Activated naive CD4-positive, alpha-beta T cell treated with anti-CD3 and anti-CD28 coated beads, Interleukin-2, amount 50 U/mL, for 24 hours (primary cell): Measurements from ENCODE around the gene HTRA2.

Source experiments
- H3K27ac Mint-ChIP-seq: one replicate; pipeline ENCODE4 v1.8.0; 2021; ENCODE audit warnings: mild to moderate bottlenecking, mixed read lengths
- H3K27me3 Mint-ChIP-seq: one replicate; pipeline ENCODE4 v1.8.0; 2021; ENCODE audit warnings: mixed read lengths
- H3K36me3 Mint-ChIP-seq: one replicate; pipeline ENCODE4 v1.8.0; 2021; ENCODE audit warnings: mixed read lengths
- H3K4me1 Mint-ChIP-seq: one replicate; pipeline ENCODE4 v1.8.0; 2021; ENCODE audit warnings: mixed read lengths
- H3K4me3 Mint-ChIP-seq: one replicate; pipeline ENCODE4 v1.8.0; 2021; ENCODE audit warnings: mild to moderate bottlenecking, mixed read lengths
- H3K9me3 Mint-ChIP-seq: one replicate; pipeline ENCODE4 v1.8.0; 2021; ENCODE audit warnings: mixed read lengths

Gene HTRA2

DNA sequence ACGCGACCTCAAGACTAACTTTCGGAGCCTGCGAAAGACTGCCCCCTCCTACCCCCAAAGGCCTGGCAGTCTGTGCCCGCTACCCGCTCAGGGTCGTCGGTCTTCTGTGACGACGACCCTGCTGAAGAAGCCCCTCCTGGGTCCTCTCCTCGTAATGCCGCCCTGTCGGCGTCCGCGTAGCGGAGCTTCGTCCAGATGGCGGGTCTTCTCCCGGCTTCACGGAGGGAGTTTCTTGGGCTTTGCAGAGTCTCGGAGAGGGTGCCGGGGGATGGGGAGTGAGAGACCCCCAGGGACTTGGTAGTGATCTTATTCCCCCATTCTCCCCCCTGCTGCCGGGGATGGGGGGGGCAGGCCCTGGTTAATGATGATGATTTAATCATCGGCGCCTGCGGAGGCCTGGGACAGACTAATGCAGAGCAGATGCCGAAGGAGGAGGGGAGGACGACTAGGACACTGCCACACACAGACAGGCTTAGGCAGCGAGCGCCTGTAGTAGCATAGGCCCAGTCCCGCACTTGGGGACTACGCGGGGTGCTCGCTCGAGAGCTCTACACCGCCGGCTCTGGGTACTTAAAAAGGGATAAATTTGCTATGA is 21.7 kb upstream of the HTRA2 start:
- H3K4me3 Mint-ChIP-seq = peak overlapping the region; percentile 94
- no peaks in the 10 kb centered on the region for H3K9me3 Mint-ChIP-seq
- peaks cover 36% of the 10 kb centered on the region for H3K27me3 Mint-ChIP-seq
- peaks cover 39% of the 10 kb centered on the region for H3K4me1 Mint-ChIP-seq
- H3K36me3 Mint-ChIP-seq = peaks cover 18% of the 10 kb centered on the region
- peak overlapping the region; percentile 97 for H3K27ac Mint-ChIP-seq

DNA sequence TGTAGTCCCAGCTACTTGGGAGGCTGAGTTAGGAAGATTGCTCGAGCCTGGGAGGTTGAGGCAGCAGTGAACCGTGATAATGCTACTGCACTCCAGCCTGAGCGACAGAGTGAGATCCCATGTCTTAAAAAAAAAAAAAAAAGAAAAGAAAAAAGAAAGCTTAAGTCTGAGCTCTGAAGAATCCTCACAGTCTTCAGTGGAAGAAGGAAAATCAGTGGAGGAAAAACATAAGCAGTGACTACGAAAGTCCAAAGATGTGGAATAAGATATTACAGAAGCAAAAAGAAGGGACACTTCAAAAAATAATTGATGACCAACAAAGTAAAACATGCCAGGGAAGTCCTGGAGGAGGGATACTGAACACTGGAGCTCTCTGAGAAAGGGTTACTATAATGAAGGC is 19.5 kb upstream of the HTRA2 start:
- Mint-ChIP-seq H3K4me1 (peaks cover 26% of the 10 kb centered on the region), H3K27me3 (peaks cover 33% of the 10 kb centered on the region), H3K4me3 (no peak overlapping the region), H3K36me3 (peaks cover 6% of the 10 kb centered on the region), H3K9me3 (no peaks in the 10 kb centered on the region), H3K27ac (no peak overlapping the region)

DNA sequence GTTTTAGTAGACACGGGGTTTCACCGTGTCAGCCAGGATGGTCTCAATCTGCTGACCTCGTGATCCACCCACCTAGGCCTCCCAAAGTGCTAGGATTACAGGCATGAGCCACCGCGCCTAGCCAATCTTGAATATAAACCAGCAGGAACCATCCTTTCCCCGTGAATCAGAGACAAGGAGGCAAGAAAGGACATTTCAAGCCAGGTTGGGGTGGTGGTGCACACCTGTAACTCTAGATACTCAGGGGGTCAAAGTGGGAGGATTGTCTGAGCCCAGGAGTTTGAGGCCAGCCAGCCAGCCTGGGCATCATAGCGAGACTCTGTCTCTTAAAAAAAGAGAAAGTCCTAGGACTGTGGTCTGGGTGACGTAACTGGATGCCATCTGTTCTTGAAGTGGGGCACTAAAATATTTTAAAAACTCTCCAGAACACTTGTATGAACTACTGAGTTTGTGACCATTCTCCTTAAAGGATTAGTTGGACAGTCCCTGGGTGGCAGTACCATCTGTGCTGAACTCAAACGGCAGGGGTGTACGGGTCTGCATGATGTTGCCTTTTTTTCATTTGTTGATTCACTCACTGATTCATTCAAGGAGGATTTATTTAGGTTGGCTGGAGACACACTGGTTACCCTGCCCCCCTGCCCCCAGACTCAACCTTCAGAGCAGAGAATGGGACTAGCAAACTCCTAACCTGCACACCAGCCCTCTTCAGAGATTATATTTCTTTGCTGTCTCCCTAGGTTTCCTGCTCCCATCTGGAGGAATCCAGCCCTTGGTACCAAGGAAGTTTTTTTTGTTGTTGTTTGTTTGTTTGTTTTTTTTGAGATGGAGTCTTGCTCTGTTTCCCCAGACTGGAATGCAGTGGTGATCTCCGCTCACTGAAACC is 18.4 kb upstream of the HTRA2 start:
- H3K36me3 Mint-ChIP-seq = peaks cover 5% of the 10 kb centered on the region
- no peak overlapping the region for H3K4me3 Mint-ChIP-seq
- H3K9me3 Mint-ChIP-seq = no peaks in the 10 kb centered on the region
- H3K27ac Mint-ChIP-seq = no peak overlapping the region
- peaks cover 36% of the 10 kb centered on the region for H3K27me3 Mint-ChIP-seq
- peaks cover 31% of the 10 kb centered on the region for H3K4me1 Mint-ChIP-seq

DNA sequence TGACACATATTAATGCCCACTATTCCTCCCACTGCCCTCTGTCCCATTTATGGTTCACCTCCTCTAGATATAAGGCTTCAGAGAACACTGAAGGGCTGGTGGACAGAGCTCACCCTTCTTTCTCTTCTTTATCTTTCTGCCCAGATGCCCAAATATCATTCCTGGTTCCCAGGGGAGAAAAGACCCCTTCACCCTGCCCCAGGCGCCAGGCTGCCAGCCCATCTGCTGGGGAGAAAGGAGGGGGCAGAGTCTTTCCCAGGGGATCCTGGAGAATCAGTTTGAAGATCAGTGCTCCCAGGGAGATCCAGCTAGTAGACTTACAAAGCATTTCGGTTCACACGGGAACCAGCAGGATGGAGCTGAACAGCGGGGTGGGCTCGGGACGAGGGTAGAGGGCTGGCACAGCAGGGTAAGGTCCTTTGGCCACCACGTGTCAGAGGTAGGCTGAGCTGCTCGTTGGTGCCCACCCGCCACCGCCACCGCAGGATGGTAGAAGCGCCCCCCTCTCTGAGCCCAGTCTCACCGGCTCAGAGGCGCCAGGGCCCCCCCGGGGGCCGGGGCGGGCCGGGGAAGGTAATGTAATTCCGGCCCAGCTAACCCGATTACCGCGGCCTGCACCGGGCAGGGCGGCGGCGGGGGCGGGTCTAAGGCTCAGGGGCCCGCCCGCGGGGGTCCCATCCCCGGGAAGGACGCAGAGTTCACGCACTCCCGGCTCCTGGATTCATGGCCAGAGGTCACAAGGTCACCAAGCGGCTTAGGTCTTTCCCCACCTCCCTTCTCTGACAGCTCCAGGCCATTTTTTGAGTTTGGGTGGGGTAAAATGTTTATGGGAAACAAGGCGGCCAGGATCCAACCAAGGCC is 16.8 kb upstream of the HTRA2 start:
- peak overlapping the region; percentile 23 for H3K4me3 Mint-ChIP-seq
- peaks cover 46% of the 10 kb centered on the region for H3K27me3 Mint-ChIP-seq
- no peak overlapping the region for H3K27ac Mint-ChIP-seq
- peaks cover 6% of the 10 kb centered on the region for H3K36me3 Mint-ChIP-seq
- peaks cover 25% of the 10 kb centered on the region for H3K4me1 Mint-ChIP-seq
- H3K9me3 Mint-ChIP-seq = no peaks in the 10 kb centered on the region

DNA sequence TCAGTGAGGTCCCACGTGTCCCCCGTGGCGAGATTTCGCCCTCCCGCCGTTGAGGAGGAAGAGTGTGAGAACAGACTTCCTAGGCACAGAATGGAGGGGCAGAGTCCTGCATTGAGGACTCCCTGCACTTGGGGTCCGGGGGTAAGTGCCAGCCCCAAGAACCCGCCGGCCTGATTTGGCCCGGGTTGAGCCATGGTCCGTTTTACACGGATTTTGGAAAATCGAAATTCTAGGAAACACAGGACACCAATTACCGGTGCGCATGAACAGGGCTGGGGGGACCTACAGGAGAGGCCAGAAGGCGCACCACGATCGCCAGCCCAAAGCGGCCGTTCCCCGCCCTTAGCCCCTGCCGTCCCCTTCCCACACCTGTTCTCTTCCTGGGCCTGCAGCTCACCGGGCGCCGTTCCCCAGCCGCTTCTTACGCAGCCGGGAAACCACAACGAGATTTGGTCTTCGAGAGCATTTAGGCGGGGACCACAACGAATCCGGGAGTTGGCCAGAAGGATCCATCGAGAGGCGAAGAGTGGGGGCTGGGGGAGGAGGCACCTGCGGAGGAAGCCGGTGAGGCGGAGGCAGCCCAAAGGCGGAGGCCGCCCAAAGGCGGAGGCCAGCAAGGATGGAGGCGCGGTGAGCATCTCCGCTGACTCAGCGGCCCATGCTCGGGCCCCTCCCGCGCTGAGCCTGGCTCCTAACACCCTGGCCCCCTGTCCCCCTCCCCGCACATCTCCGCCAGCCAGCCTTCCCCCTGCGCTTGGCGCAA is 15.9 kb upstream of the HTRA2 start:
- Mint-ChIP-seq H3K4me3 (peak overlapping the region; percentile 23), H3K4me1 (peaks cover 17% of the 10 kb centered on the region), H3K27ac (no peak overlapping the region), H3K27me3 (peaks cover 53% of the 10 kb centered on the region), H3K9me3 (no peaks in the 10 kb centered on the region), H3K36me3 (peaks cover 6% of the 10 kb centered on the region)

DNA sequence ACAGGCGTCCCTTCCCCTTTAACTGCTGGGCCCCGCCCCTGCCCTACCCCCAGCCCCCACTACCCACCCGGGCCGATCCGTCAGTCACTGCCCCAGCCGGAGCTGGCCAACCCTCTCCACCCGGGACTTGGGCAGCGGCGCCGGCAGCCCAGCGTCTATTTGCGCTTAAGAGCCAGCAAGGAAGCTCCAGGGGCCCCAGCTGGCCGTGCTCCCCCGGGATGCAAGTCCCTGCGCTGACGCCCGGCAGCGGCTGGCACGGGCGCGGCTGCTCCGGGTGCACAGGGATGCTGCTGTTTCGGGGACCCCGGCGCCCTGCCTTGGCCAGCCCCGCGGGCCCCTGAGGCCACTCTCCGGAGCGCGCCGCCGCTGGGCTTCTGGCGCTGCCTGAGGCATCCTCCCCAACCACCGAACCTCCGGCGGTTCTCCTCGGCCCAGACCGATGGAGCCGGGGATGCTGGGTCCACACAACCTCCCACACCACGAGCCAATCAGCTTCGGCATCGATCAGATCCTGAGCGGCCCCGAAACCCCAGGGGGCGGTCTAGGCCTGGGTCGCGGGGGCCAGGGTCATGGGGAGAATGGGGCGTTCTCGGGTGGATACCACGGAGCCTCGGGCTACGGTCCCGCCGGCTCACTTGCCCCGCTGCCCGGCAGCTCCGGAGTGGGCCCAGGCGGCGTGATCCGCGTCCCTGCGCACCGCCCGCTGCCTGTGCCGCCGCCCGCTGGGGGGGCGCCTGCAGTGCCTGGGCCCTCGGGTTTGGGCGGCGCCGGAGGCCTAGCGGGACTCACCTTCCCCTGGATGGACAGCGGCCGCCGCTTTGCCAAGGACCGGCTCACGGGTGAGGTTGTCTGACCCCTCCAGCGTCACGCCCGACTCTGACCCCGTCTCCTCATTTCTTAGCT is 15.1 kb upstream of the HTRA2 start, which contains the start of gene TLX2:
TLX2 (plus strand) TSS at position 83 of the 903 bp plus-strand sequence; CDS start at position 440, 357 bp downstream.
- Mint-ChIP-seq H3K27ac (no peak within 1 kb of the TSS), H3K27me3 (peaks cover 57% of the 10 kb centered on the region), H3K4me3 (peak within 1 kb of the TSS; percentile 80), H3K36me3 (peaks cover 6% of the 10 kb centered on the region), H3K9me3 (no peaks in the 10 kb centered on the region), H3K4me1 (peaks cover 17% of the 10 kb centered on the region)

DNA sequence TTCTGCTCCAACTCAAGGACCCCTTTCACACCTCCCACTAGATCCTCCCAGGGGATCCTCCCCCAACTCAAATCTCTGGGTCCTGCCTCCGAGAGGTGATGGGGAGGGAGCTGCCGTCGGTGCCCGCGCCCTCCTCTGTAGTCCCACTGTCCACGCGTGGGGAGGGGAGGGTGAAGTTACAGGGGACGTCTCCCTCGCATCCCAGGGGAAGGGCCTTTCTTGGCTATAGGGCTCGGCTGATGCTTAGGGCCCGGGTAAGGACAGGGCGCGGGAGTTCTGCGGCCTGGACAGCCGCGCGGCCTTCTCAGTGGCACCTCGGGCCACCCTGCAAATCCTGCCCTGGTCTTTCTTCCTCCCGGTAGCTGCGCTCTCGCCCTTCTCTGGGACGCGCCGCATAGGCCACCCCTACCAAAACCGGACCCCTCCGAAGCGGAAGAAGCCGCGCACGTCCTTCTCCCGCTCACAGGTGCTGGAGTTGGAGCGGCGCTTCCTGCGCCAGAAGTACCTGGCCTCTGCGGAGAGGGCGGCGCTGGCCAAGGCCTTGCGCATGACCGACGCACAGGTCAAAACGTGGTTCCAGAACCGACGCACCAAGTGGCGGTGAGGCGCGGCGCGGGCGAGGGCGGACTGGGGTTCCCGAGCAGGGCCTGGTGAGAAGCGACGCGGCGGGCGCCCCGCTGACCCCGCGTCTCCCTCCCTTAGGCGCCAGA is 14.3 kb upstream of the HTRA2 start:
- peak overlapping the region; percentile 80 for H3K4me3 Mint-ChIP-seq
- peaks cover 6% of the 10 kb centered on the region for H3K36me3 Mint-ChIP-seq
- peaks cover 64% of the 10 kb centered on the region for H3K27me3 Mint-ChIP-seq
- H3K27ac Mint-ChIP-seq = no peak overlapping the region
- H3K9me3 Mint-ChIP-seq = no peaks in the 10 kb centered on the region
- H3K4me1 Mint-ChIP-seq = peaks cover 17% of the 10 kb centered on the region

GRCh38 chr2:74515981-74516633 is 13.6 kb upstream of the HTRA2 start:
- peaks cover 17% of the 10 kb centered on the region for H3K4me1 Mint-ChIP-seq
- H3K9me3 Mint-ChIP-seq = no peaks in the 10 kb centered on the region
- H3K27ac Mint-ChIP-seq = no peak overlapping the region
- H3K4me3 Mint-ChIP-seq = peak overlapping the region; percentile 79
- H3K27me3 Mint-ChIP-seq = peaks cover 61% of the 10 kb centered on the region
- peaks cover 6% of the 10 kb centered on the region for H3K36me3 Mint-ChIP-seq

DNA sequence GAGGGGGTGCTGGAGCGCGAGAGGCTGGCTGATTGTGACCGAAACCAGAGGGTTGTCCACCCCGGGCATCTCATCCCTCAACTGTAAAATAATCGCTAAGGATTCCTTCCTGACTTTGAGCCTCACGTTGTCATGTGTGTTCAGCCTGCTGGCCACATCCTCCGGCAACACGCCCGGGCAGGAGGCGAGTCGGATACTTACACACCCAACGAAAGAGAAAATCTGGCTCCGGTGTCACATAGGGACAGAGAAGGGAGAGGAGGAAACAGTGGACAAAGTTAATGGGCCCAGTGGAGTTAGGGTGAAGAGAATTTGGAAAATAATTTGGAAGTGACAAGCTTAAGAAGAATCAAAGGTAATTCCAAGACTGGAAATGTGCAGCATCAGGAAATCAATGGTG is 13.1 kb upstream of the HTRA2 start:
- H3K27ac Mint-ChIP-seq = peak overlapping the region; percentile 15
- peaks cover 17% of the 10 kb centered on the region for H3K4me1 Mint-ChIP-seq
- H3K9me3 Mint-ChIP-seq = no peaks in the 10 kb centered on the region
- H3K36me3 Mint-ChIP-seq = peaks cover 6% of the 10 kb centered on the region
- H3K4me3 Mint-ChIP-seq = peak overlapping the region; percentile 79
- H3K27me3 Mint-ChIP-seq = peaks cover 57% of the 10 kb centered on the region

DNA sequence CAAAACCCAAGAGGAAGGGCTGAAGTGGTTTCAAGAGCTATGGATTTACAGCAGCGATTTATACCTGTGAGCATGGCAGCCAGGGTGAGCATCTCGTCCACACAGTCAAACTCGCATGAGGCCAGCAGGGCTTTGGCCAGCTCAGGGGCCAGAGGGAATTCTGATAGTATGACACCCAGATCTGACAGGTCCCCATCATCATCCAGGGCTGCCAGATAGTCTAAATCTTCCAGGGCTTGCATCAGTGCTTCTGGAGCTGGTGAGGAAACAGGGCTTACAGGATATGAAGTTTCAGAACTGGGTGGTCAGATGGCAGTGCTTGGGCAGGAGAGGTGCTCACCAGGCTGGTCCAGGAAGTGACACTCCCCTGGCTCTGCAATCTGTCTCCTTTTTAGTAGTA is 7.2 kb upstream of the HTRA2 start:
- no peaks in the 10 kb centered on the region for H3K9me3 Mint-ChIP-seq
- peaks cover 24% of the 10 kb centered on the region for H3K27me3 Mint-ChIP-seq

DNA sequence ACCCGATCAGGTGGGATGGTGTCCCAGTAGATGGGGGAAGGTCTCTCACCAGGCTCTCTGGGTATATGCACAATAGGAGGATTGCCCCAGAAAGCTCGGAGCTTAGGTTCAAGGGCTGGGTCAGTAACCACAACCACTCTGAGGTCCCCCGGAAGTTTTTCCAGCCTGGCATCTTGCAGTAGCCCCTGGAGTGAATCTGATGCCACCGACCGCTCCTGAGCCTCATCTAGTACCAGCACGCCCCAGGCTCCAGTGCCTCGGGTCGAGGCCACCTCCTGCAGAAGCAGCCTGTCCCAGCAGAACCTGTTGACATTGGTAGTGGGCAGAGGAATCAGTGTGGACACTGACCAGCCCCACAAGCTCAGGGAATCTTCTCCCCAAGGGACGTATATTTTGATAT is 5.7 kb upstream of the HTRA2 start:
- Mint-ChIP-seq H3K27ac (no peak overlapping the region), H3K27me3 (peaks cover 10% of the 10 kb centered on the region), H3K4me3 (no peak overlapping the region), H3K4me1 (peaks cover 18% of the 10 kb centered on the region), H3K9me3 (no peaks in the 10 kb centered on the region), H3K36me3 (peaks cover 26% of the 10 kb centered on the region)

More for the DNA sequence above, 7.2 kb upstream of the HTRA2 start:
- no peak overlapping the region for H3K27ac Mint-ChIP-seq
- no peak overlapping the region for H3K4me3 Mint-ChIP-seq
- H3K36me3 Mint-ChIP-seq = peaks cover 18% of the 10 kb centered on the region
- H3K4me1 Mint-ChIP-seq = peaks cover 10% of the 10 kb centered on the region

DNA sequence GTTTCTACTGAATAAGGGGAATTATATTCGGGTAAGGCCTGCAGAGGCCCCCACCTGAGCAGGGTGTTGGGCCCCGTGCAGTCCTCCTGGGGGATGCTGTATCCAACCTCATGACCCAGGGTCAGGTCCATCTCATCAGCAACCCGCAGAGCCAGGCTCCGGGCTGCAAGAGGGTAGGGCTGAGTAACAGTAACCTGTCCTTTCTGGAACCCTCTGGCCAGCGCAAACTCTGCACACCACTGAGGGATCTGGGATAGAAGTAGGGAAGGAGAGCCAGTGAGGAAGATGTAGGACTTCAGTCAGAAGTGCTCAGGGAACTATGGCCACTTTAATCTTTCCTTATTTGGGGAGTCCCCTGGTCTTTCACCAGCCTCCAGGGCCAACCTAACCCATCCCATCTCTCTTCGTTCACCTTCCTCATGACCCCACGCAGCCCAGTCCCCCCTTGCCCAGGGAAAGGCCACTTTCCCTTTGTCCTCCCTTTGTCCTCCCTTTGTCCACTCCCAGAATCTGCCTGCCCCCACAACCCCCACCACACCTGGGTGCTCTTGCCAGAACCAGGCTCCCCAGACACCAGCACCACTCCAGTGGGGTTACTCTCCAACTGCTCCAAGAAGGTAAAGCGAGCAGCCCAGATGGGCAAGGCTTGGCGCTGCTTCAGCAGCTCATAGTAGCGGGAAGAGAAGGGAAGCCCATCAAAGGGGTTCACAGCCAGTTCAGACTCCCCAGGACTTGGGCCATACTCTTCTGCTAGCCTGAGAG is 4.6 kb upstream of the HTRA2 start:
- H3K27ac Mint-ChIP-seq = no peak overlapping the region
- H3K9me3 Mint-ChIP-seq = no peaks in the 10 kb centered on the region
- no peak overlapping the region for H3K4me3 Mint-ChIP-seq
- peaks cover 26% of the 10 kb centered on the region for H3K36me3 Mint-ChIP-seq
- peaks cover 18% of the 10 kb centered on the region for H3K4me1 Mint-ChIP-seq
- peaks cover 3% of the 10 kb centered on the region for H3K27me3 Mint-ChIP-seq
